HUES6 (cell line): ENCODE results near the gene JAKMIP3.

Source experiments
- H3K27ac ChIP-seq: 2 replicates; pipeline ENCODE4 v1.7.0; 2013; ENCODE audit warnings: low read depth, mild to moderate bottlenecking, low read length, inconsistent platforms
- H3K27me3 ChIP-seq: 2 replicates; pipeline ENCODE4 v1.6.1; 2013; ENCODE audit warnings: low read length; ENCODE audit not compliant: control insufficient read depth, insufficient read depth
- H3K36me3 ChIP-seq: 2 replicates; pipeline ENCODE4 v1.6.1; 2013; ENCODE audit warnings: low read length; ENCODE audit not compliant: control insufficient read depth, insufficient read depth
- H3K4me1 ChIP-seq: 2 replicates; pipeline ENCODE4 v1.6.1; 2013; ENCODE audit warnings: low read length; ENCODE audit not compliant: control insufficient read depth, insufficient read depth
- H3K4me3 ChIP-seq: 2 replicates; pipeline ENCODE4 v1.5.1; 2013; ENCODE audit warnings: low read depth, low read length
- H3K9ac ChIP-seq: one replicate; pipeline ENCODE4 v1.6.1; 2013; ENCODE audit warnings: mild to moderate bottlenecking, low read length
- H3K9me3 ChIP-seq: 2 replicates; pipeline ENCODE4 v1.6.1; 2013; ENCODE audit warnings: low read depth, low read length; ENCODE audit not compliant: control insufficient read depth, insufficient read depth

JAKMIP3 gene

GRCh38 chr10:132065491-132066105 lies at the start of gene JAKMIP3:
TSS of gene JAKMIP3 (plus strand) at chr10:132065946. CDS start at chr10:132104809, 38,863 bp downstream.
- peaks cover 18% of the 10 kb centered on the region for H3K4me1 ChIP-seq
- H3K27me3 ChIP-seq: no peaks in the 10 kb centered on the region
- H3K9ac ChIP-seq: peak within 1 kb of the TSS; percentile 42
- peak within 1 kb of the TSS; percentile 27 for H3K4me3 ChIP-seq
- no peaks in the 10 kb centered on the region for H3K36me3 ChIP-seq
- peaks cover 3% of the 10 kb centered on the region; the same call in 1 of the 2 replicates for H3K9me3 ChIP-seq
- no peak within 1 kb of the TSS for H3K27ac ChIP-seq

GRCh38 chr10:132016514-132016913 lies 49.2 kb upstream of the JAKMIP3 start:
- Histone ChIP-seq H3K27ac (no peak overlapping the region), H3K4me1 (peaks cover 5% of the 10 kb centered on the region; the same call in 1 of the 2 replicates), H3K27me3 (no peaks in the 10 kb centered on the region), H3K9me3 (no peaks in the 10 kb centered on the region), H3K36me3 (no peaks in the 10 kb centered on the region), H3K9ac (no peak overlapping the region), H3K4me3 (no peak overlapping the region)

GRCh38 chr10:132018446-132018845 lies 47.3 kb upstream of the JAKMIP3 start:
- H3K27ac ChIP-seq: no peak overlapping the region
- H3K4me1 ChIP-seq: peaks cover 7% of the 10 kb centered on the region; the same call in 1 of the 2 replicates
- no peaks in the 10 kb centered on the region for H3K36me3 ChIP-seq
- H3K9me3 ChIP-seq: no peaks in the 10 kb centered on the region
- H3K27me3 ChIP-seq: peaks cover 4% of the 10 kb centered on the region
- no peak overlapping the region for H3K4me3 ChIP-seq
- no peak overlapping the region for H3K9ac ChIP-seq

GRCh38 chr10:132019366-132019765 lies 46.4 kb upstream of the JAKMIP3 start:
- Histone ChIP-seq H3K36me3 (no peaks in the 10 kb centered on the region), H3K4me1 (peaks cover 9% of the 10 kb centered on the region; the same call in 1 of the 2 replicates), H3K27ac (no peak overlapping the region), H3K9me3 (no peaks in the 10 kb centered on the region), H3K4me3 (no peak overlapping the region), H3K9ac (no peak overlapping the region), H3K27me3 (peaks cover 9% of the 10 kb centered on the region)

- Histone ChIP-seq H3K36me3 (no peaks in the 10 kb centered on the region), H3K27ac (no peak overlapping the region), H3K4me3 (no peak overlapping the region), H3K27me3 (peaks cover 9% of the 10 kb centered on the region), H3K9me3 (no peaks in the 10 kb centered on the region), H3K9ac (no peak overlapping the region), H3K4me1 (peaks cover 9% of the 10 kb centered on the region; the same call in 1 of the 2 replicates)
These were observed 45.3 kb upstream of the JAKMIP3 start for GRCh38 chr10:132020456-132020855.

GRCh38 chr10:132021046-132021445 lies 44.7 kb upstream of the JAKMIP3 start:
- no peak overlapping the region for H3K9ac ChIP-seq
- H3K36me3 ChIP-seq: no peaks in the 10 kb centered on the region
- H3K4me3 ChIP-seq: no peak overlapping the region
- no peaks in the 10 kb centered on the region for H3K9me3 ChIP-seq
- H3K27me3 ChIP-seq: peaks cover 9% of the 10 kb centered on the region
- H3K27ac ChIP-seq: no peak overlapping the region
- peaks cover 8% of the 10 kb centered on the region; the same call in 1 of the 2 replicates for H3K4me1 ChIP-seq

- peaks cover 9% of the 10 kb centered on the region for H3K27me3 ChIP-seq
- no peak overlapping the region for H3K4me3 ChIP-seq
- H3K9me3 ChIP-seq: no peaks in the 10 kb centered on the region
- no peak overlapping the region for H3K27ac ChIP-seq
- H3K9ac ChIP-seq: no peak overlapping the region
- no peaks in the 10 kb centered on the region for H3K36me3 ChIP-seq
- H3K4me1 ChIP-seq: peaks cover 5% of the 10 kb centered on the region; the same call in 1 of the 2 replicates
These were observed 44.1 kb upstream of the JAKMIP3 start for GRCh38 chr10:132021504-132022143.

- Histone ChIP-seq H3K4me1 (peaks cover 5% of the 10 kb centered on the region; the same call in 1 of the 2 replicates), H3K36me3 (no peaks in the 10 kb centered on the region), H3K27me3 (peaks cover 9% of the 10 kb centered on the region), H3K27ac (no peak overlapping the region), H3K9ac (no peak overlapping the region), H3K4me3 (no peak overlapping the region), H3K9me3 (no peaks in the 10 kb centered on the region)
These were observed 43.5 kb upstream of the JAKMIP3 start for GRCh38 chr10:132022241-132022640.

- Histone ChIP-seq H3K4me1 (peaks cover 5% of the 10 kb centered on the region; the same call in 1 of the 2 replicates), H3K9ac (no peak overlapping the region), H3K36me3 (no peaks in the 10 kb centered on the region), H3K9me3 (no peaks in the 10 kb centered on the region), H3K27ac (no peak overlapping the region), H3K27me3 (peaks cover 9% of the 10 kb centered on the region), H3K4me3 (no peak overlapping the region)
These were observed 42.5 kb upstream of the JAKMIP3 start for GRCh38 chr10:132023092-132023811.

GRCh38 chr10:132027423-132027983 lies 38.2 kb upstream of the JAKMIP3 start:
- Histone ChIP-seq H3K4me1 (0 out of 2 replicates have a peak, but pooled peaks cover 5% of the 10 kb centered on the region), H3K27ac (no peak overlapping the region), H3K4me3 (no peak overlapping the region), H3K36me3 (no peaks in the 10 kb centered on the region), H3K27me3 (peaks cover 10% of the 10 kb centered on the region), H3K9me3 (no peaks in the 10 kb centered on the region), H3K9ac (no peak overlapping the region)
